GM19397 (cell line): ENCODE measurements around the gene UNK.
A peak's percentile ranks its signal among the peaks of the same experiment; 100 is the strongest.
"Not testable (repeated sequence)": the region's sequence is repeated elsewhere in the genome, so short reads cannot be mapped to it uniquely, and the experiment has no call there.

Experiments used
- ATAC-seq: cut with Tn5 transposase; IDR thresholded peaks from one replicate; pipeline ENCODE4 v1.9.1; 2021; ENCODE audit warnings: mild to moderate bottlenecking, moderate library complexity; ENCODE audit not compliant: unreplicated experiment

Gene UNK

GRCh38 chr17:75773121-75773807 is 11.3 kb upstream of the UNK start:
- ATAC-seq = no peak

GRCh38 chr17:75773808-75774470 is 10.7 kb upstream of the UNK start:
- no peak for ATAC-seq

- no peak for ATAC-seq
Measured at GRCh38 chr17:75774471-75774990, 10.1 kb upstream of the UNK start.

- ATAC-seq = no peak
Measured at GRCh38 chr17:75774991-75775668, 9.5 kb upstream of the UNK start.

GRCh38 chr17:75776386-75777295 is 8.0 kb upstream of the UNK start:
- ATAC-seq = no peak

- ATAC-seq = no peak
Measured at GRCh38 chr17:75777296-75777922, 7.2 kb upstream of the UNK start.

- ATAC-seq = not testable (repeated sequence)
Measured at GRCh38 chr17:75778066-75778860, 6.3 kb upstream of the UNK start.

- peak; percentile 8 for ATAC-seq
Measured at GRCh38 chr17:75778861-75779249, 5.8 kb upstream of the UNK start.

- peak; percentile 67 for ATAC-seq
Measured at GRCh38 chr17:75779250-75779986, 5.2 kb upstream of the UNK start.

GRCh38 chr17:75779987-75780889 is 4.4 kb upstream of the UNK start:
- ATAC-seq = no peak

- no peak for ATAC-seq
Measured at GRCh38 chr17:75783069-75783783, 1.4 kb upstream of the UNK start.

- peak; percentile 2 for ATAC-seq
Measured at GRCh38 chr17:75783803-75784472, 668 bp upstream of the UNK start.

GRCh38 chr17:75785016-75785890 is 647 bp downstream of the UNK start:
- ATAC-seq = peak; percentile 67

GRCh38 chr17:75791254-75791653 is 6.6 kb downstream of the UNK start:
- ATAC-seq = no peak

GRCh38 chr17:75793460-75793859 is 8.9 kb downstream of the UNK start:
- ATAC-seq = no peak
